Testis (tissue), 2 donors: ENCODE measurements around the gene NGB.

Experiments used
- POLR2A ChIP-seq: fragments of 450-650 bp; IDR thresholded peaks from one replicate; pipeline ENCODE4 v1.6.1; 2017; ENCODE audit warnings: antibody characterized with exemption, mild to moderate bottlenecking, moderate library complexity
- TF ChIP-seq, protein P1 (sequence below), 3 experiments: fragments of 450-650 bp in 2 of 3; fragments of 200-600 bp in 1 of 3; sonication (generic) in 1 of 3; IDR thresholded peaks; one replicate each; pipeline ENCODE4 v1.5.1; 2016 to 2019; ENCODE audit warnings: antibody characterized with exemption in 3 of 3, mild to moderate bottlenecking in 2 of 3, moderate library complexity in 1 of 3

DNA sequence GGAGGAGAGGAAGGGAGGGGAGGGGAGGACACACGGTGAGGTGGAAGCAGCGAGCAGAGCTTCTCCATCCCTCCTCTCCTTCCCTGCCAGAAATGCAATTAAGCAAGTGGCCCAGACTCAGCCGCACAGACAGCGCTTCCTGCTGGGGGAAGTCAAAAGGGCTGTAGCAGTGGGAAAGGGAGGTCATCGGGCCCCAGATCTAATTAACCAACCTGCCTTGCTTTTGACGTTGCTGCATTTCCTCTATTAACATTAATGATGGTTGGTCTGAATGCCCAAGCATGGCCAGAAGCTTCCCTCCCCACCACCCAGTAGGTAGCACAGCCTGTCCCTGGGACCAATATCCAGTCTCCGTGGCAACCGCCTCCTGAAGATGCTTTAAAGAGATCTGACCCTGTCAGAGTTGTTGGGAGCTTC, 4.6 kb upstream of the NGB start:
- TF ChIP-seq, protein P1, sequence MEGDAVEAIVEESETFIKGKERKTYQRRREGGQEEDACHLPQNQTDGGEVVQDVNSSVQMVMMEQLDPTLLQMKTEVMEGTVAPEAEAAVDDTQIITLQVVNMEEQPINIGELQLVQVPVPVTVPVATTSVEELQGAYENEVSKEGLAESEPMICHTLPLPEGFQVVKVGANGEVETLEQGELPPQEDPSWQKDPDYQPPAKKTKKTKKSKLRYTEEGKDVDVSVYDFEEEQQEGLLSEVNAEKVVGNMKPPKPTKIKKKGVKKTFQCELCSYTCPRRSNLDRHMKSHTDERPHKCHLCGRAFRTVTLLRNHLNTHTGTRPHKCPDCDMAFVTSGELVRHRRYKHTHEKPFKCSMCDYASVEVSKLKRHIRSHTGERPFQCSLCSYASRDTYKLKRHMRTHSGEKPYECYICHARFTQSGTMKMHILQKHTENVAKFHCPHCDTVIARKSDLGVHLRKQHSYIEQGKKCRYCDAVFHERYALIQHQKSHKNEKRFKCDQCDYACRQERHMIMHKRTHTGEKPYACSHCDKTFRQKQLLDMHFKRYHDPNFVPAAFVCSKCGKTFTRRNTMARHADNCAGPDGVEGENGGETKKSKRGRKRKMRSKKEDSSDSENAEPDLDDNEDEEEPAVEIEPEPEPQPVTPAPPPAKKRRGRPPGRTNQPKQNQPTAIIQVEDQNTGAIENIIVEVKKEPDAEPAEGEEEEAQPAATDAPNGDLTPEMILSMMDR (IDR thresholded peaks at IDR 0.05): no peak
- TF ChIP-seq POLR2A: no peak
